CD4-positive, alpha-beta T cell treated with Interleukin-6 for 4 hours (primary cell): ENCODE measurements around the gene TMEM54.

Experiments used
- DNase-seq: peaks from one replicate; pipeline ENCODE4 v3.0.0-alpha.2; 2020; ENCODE audit warnings: mixed read lengths

The TMEM54 gene

GRCh38 chr1:32878183-32878582 is 23.0 kb downstream of the TMEM54 start:
- DNase-seq = no peak

GRCh38 chr1:32877211-32878110 is 23.7 kb downstream of the TMEM54 start:
- DNase-seq = no peak

DNA sequence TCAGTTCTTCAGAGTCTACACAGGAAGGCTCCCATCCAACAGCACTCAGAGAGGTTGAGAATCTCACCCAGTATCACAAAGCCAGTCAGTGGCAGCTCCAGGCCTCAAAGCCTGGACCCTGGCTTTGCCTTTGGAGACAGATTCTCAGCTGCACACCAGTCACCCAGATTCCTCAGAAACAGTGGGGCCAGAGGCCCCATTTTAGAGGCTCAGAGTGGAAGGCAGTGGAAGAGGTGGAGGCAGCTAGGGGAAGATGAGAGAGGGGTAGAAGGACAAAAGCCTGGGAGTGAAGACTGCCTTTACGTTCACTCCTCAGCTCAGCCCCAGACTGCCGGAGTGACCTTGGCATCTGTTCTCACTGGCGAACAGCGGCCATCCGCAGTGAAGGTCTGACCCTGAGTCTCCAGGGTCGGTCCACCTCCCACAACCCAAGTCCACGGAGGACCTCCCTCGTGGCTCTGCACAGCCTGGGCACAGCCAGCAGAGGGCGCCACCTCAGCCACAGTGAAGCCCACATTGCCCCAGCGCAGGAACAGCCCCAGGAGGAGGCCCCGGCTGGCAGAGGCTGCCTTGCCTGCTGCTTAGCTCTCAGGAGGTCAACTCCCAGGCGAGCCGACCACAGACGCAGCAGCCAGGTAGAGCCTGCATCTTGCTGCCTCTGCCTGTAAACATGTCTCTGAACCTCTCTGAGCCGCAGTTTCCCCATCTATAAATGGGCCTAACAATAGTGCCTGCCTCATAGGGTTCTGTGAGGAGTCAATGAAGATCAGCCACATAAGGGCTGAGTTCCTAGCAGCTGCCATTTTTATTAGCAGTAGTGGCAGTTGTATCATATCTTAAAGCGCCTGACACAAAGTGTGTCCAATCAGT is 24.6 kb downstream of the TMEM54 start:
- DNase-seq = peak; percentile 69

DNA sequence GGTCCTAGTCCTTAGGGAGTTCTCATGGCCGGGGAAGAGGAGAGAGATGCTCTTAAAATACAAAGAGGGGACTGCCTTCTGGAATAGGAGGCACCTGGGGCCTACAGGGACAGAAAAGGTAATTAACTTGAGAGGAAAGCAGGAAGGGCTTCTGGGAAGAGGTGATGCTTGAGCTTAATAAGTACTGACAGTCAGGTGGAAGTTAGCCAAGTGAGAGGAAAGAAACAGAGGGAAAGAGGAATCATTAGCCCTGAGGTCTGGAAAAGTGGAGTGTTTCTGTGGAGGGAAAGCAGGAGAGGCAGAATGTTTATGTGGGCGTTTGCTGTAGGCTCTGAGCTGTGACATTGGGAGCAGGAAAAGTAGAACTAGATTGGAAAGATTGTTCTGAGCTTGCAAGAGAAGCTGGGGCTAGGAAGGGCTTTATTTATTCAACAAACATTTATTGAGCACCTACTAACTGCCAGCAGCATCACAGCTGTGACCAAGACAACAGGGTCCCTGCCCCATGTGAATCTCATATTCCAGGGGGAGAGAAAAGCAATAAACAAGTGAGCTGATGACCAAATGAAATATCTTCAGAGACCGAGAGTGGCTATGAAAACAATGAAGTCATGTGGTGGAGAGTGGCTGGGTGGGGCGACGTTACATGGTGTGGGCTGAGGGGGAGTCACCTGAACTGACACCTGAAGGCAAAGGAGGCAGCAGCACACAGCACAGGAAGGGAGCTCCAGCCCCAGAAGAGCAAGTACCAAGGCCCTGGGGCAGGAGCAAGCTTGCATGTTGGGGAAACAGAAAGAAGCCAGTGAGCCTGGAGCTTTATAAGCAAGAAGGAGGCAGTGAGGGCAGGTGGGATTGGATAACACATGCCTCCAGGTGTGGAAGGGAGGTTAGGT is 26.1 kb downstream of the TMEM54 start:
- DNase-seq = no peak

GRCh38 chr1:32873484-32873883 is 27.7 kb downstream of the TMEM54 start:
- no peak for DNase-seq

GRCh38 chr1:32872192-32872460 is 29.1 kb downstream of the TMEM54 start:
- no peak for DNase-seq

DNA sequence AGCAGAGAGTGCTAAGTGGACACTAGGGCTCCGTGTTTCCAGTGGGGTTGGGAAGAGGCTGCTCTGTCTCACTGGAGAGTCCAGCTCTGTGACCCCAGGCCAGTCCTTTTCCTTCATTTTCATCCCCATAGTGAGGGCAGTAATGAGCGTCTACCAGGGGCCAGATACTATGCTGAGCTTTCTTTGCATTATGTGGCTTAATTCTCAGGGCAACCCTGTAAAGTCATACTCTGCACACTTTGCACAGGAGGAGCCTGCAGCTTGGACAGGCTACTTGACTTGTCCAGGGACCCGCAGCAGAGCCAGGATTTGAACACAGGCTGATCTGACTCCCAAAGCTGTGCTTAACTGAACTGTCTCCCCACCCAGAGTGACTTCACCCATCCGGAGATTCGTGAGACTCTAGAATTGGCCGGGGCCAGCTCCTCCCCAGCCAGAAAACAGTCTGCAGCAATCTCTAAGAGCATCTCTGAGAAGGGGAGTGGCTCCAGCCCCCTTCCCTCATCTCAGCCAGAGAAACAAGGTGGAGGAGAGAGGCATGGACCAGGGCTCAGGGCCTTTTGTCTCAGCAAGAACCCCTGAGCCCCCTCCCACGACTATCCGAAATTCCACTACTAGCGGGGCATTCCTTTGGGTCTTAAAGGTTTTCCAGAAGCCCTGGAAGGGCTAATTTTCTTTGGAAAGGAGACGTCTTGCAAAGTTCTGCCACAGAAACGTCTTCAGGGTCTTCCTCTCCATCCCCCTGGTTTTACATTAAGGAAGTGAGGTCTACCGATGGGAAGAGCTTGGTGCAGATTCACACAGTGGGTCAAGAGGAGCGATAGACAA is 29.6 kb downstream of the TMEM54 start:
- no peak for DNase-seq

DNA sequence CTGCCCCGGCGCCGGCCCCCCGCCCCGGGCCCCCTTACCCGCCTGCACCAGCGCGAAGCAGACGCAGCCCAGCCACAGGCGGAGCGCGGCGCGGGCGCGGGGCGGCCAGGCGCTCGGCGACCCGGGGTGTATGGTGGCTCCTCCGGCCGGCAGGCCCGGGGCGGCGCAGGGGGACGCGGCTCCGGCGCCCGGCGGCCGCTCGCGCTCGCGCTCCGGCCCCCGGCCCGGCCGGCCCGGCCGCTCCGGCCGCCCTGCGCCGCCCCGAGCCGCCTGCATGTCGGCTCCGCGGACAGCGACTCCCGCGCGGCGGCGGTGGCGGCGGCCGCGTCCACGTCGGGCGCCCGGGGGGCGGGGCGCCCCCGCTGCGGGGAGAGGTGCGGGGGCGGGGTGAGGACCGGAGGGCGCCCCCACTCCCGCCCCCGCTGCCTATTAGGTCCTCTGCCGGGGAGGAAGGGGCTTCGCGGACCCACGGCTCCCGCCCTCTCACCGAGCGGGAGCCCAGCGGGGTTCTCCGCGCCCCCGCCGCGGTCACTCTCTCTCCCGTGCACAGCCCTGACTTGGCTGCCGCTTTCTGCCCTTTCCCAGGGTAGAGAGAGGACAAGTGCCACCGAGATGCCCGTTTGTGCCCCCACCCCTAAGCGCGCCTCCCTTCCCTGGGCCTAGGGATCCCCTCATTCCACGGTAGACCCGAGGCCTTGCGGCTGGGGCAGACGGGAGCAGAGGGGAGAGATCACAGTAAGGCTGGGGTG is 30.4 kb downstream of the TMEM54 start, which contains the start of gene FNDC5:
Gene FNDC5, minus strand, starts transcription at position 298 of the 749 bp plus-strand sequence.
- DNase-seq = no peak

DNA sequence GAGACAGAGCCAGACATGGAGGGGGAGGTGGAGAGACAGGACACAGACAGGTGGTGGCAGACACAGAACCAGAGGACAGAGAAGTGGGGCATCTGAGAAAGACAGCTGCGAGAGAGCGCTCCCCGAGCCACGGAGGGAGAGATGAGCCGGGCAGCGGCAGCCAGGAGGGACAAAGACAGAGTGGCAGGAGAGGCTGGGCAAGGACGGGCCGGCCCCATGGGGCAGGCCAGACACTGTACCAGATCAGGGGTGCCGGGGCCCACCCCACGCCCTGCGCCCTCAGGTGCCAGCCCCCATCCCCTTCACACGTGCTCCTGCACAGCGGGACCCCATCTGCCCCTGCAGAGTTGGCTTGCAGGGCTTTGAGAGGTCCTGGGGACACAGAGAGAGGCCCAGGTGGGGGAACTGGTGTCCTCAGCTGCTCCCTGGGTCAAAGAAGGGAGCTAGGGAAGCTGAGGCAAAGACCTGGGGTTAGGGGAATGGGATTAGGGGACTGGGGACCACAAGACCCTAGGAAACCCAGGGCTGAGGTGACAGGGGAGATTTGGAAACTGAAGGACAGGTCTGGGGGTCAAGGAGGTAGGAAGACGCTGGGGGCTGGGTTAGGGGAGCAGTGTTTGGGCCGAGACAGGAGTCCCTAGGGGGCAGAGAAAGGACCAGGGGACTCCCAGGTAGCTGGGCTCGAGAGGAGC is 31.1 kb downstream of the TMEM54 start:
- DNase-seq = no peak

- DNase-seq = no peak
Observed at GRCh38 chr1:32868806-32869455, 32.3 kb downstream of the TMEM54 start.

DNA sequence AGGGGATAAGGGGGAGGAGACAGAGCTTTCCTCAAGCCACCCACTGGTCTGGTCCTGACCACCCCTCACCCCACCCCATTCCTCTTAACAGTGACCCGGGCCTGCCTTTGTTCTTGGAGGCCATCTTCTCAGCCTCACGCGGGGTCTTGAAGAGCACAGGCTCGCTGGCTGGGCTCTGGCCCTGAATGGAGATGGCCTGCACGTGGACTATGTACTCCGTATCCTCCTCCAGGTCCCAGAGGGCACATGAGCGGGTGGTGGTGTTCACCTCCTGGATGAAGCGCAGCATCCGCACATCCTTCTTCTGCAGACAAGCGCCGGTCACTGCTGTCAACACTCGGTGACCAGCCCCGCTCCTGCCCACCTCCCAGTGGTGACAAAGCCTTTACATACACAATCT is 33.1 kb downstream of the TMEM54 start:
- DNase-seq = no peak

GRCh38 chr1:32867671-32868070 is 33.5 kb downstream of the TMEM54 start:
- DNase-seq = no peak

DNA sequence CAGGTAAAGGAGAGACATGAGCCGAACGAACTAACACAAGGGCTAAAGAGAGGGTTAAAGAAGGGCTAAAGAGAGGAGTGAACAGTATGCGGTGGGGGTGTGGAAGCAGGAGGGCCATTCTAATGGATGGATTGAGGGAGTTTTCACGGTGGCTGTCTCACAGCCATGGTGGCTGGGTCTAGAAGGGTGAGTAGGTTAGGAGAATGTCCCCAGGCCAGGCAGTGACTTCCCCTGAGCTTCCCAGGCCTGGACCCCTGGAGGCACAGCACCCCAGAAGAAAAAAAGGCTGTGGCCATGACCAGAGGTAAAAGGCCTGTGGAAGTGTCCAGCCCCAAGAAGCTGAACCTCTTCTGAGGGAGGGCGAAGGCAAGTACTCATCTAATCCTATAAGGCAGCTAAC is 34.0 kb downstream of the TMEM54 start:
- DNase-seq = no peak

DNA sequence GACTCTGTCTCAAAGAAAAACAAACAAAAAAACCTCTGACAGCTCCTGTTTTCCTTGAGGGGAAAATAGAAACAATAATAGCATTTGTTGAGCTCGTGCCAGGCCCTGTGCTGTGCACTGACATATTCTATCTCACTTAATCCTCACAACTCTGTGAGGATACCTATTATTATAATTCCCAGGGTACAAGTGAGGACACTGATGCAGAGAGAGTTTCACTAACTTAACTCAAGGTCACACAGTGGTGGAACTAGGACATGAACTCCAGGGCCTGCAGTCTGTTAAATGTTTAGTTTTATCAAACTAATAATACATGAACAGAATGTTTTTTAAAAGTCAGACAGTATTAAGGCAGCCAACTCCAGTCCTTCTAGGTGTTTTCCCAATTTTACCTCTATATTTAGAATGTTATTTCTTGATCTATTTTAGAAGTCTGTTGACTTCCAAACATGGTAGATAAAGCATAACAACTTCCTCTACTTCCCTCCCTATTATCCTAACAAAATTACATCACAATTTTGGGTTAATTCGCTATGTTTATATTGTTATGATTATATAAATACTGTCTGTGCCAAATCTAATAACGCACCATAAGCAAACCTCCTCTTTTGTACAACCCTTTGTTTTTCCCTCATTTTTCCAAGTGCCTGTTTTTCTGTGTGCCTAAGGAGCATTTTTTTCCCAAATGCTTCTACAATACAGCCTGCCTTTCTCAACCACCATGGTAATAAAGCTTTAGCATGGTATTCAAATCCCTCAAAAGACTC is 35.4 kb downstream of the TMEM54 start:
- no peak for DNase-seq

GRCh38 chr1:32864375-32865019 is 36.7 kb downstream of the TMEM54 start:
- DNase-seq = no peak

DNA sequence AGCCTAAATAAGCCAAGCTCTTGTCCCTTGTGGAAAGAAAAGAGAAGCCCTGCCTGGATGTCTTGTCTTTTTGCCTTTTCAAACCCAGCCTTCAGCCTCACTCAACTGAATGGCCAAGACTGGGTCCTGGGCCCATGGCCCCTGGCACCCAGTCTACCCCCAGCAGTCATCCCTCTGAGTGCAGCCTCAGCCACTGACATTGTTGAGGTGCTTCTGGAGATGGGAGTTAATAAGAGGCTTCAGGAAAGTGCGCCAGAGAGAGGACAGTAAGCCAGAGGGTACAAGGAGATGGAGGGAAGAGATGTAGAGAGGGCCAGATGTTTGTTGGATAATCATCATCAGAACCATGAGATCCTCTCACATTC is 37.3 kb downstream of the TMEM54 start:
- DNase-seq = no peak

DNA sequence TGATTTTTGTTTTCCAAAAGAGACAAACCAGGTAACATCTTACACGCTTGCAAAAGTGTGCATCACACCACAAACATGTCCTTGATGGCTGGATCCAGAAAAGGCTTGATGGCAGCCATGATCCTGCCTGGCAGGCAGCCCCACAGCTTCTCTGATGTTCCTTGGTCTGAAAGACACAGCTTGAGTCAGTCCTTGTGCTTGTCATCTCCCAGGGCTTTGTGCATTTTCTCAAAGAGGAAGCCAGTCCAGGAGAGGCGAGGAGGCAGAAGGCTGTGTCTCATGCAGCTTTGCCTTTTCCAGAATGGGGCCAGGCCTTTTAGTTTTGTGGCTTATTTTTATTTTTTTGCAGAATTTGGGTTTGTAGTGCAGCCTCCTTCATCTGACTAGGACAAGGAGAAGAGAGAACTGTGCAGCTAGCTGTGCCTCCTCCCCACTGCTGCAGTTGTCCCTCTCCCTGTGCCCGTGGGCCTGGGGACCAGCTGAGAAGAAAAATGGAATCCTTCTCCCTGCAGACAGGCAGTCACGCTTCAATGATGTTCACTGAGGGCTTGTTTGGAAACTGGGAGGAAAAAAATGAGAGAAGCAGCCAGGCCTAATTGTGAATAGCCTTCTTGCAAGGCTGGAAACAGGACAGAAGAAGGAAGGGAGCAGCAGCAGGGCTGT is 37.8 kb downstream of the TMEM54 start:
- no peak for DNase-seq
